DMS79 (cell line): Measurements from ENCODE around the gene CDC7.

Experiments
- DNase-seq: peaks from one replicate; lab custom pipeline; 2025; lab: John Stamatoyannopoulos, UW

The CDC7 gene

DNA sequence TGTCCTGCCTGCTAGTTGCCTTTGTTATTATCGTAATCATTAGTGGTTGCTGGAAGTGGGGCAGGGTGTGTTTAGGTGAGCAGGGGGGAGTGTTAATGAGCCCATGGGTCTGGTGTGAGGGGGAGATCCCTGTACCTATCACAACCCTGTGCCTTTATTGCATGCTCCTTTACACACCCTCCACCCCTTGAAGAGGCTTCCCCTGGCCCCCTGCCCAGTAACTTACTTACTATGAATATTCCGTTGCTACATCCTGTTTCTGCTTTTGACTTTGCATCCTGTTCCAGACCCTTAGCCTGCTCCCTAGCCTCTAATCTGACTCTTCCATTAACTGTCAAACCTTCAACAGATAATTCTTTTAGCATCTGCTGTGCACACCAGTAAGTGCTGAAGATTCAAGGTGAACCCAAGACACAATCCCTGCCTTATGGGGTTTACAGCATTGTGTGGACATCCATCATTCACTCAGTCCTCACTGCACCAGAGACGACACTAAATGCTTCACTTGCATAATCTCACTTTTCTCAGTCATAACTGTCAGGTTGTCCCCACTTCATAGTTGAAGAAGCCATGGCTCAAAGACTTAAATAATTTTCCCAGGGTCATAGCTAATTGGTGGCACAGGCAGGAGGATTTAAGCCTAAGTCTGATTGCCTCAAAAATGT, 47.9 kb downstream of the CDC7 start:
- DNase-seq: no peak

DNA sequence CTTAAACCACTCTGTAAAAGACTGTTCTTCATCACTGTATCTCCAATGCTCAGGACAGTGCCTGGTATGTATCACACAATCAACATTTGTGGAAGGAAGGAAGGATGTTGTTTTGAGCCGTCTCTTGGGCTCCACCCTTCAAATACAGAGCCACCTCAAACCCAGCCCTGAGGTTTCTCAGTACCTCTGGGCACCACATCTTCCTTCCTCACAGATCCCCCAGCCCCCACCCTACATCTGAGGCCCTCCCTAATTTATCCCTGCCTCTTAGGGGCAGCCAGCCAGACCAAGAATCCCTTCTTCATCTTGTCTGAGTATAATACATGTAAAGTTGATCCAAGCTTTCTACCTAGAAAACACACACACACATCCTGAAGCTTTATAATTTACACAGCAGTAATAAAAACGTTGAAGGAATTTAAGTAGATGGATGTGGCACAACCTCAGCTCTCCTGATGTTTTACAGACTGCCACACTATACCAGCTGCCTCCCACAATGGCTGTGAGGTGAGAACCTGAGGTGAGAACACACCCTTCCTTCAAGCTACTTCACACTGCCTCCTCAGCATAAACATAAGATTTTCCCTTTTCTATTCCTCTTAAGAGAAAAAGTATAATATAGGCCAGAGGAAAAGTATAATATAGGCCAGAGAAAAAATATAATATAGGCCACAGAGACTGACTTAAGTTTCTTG, 48.5 kb downstream of the CDC7 start:
- DNase-seq: no peak

DNA sequence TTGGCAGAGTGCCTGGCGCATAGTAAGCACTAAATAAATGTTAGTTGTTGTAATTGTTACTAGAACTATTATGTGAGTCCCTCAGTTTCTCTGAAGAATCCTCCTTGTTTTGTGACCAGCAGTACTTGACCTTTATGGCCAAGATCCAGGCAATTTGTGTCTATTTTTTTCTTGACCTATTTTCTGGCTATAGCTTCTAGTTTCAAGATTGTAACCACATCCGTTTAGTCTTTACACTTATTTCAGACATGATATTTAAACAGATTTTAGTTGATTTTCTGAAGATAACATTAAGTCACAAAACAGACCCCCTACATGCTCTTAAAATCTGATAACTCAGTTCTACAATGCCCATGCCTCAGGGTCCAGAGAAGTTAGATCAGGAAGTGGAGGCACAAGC, 50.3 kb downstream of the CDC7 start:
- no peak for DNase-seq

DNA sequence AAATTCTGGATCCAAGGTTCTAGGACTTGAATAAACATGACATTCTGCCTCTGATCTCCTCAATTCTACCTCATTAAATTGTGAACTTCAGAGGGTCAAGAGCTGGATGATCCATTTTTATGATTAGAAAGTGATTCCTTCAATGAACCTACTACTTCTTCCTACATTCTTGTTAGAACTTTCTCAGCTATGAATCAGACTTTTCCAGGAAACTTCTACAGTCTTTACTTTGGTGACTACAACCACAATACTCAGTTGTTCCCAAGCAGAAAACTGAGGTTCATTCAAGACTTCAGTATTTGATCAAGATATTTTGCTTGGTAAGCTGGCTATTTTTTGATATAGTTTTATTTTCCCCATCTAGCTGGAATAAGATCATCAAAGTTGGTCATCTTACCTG, 51.4 kb downstream of the CDC7 start:
- DNase-seq: no peak

DNA sequence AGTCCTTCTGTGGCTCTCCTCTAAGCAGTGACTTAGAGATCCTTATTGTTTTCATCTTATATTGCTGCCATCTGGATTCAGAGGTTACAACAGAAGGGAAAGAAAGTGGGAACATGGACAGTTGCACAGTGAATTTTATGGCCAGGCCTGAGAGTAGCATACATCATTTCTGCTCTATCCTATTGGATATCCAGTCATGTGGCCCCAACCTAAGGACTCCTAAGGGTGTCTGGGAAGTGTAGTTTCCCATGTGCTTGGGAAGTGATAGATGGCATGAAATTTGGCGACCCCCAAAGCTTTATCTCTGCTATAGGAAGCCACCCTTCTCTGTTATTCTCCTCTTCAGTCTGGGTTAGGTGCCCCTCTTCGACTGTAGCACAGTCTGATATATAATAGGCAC, 51.9 kb downstream of the CDC7 start:
- DNase-seq: no peak

DNA sequence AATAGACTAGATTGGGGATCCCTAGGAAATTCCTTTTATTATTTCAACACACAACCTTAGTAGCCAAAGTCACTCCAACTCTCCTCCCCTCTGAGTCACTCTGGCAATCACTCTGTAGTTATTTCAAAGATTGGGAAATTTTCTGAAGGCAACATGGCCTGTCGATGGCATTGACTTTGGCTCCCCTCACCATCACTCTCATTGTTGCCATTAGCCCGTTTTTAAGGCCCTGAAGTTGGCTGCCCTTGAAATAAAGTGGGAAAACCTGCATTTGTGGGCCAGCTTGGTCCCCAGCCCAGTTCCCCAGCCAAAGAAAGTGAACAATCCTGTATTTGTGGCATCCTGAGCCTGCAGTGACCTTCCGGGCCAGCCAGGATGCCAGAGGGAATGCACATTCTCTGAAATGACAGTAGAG, 52.5 kb downstream of the CDC7 start:
- no peak for DNase-seq

DNA sequence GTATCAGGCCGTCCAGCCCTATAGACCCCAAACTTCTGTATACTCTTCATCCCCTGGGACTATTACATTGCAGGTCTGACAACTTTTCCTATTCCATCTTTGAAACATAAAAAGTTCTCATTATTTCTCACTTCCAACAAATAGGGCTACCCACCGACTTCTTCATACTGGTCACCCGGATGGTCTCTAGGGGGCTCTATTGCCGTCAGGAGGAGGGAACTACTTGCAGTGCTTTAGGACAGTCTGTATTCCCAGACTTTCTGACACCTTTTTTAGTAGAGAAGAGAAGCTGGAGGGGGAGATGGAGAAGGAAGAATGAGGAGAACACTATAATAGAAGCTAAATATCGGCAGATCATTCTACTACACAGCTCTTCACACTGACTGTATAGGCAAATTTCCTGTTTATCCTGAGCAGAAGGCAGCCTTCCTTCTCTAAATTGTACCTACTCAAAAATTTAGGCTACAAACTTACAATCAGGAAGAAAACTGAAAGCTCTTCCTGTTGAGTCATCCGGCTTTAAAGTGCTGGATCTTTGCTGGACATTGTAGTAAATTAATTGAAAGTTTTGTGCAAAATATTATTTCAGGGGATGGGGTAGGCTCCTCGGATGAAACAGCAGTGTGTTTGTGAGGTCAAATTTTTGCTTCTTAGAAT, 54.6 kb downstream of the CDC7 start:
- DNase-seq: no peak

DNA sequence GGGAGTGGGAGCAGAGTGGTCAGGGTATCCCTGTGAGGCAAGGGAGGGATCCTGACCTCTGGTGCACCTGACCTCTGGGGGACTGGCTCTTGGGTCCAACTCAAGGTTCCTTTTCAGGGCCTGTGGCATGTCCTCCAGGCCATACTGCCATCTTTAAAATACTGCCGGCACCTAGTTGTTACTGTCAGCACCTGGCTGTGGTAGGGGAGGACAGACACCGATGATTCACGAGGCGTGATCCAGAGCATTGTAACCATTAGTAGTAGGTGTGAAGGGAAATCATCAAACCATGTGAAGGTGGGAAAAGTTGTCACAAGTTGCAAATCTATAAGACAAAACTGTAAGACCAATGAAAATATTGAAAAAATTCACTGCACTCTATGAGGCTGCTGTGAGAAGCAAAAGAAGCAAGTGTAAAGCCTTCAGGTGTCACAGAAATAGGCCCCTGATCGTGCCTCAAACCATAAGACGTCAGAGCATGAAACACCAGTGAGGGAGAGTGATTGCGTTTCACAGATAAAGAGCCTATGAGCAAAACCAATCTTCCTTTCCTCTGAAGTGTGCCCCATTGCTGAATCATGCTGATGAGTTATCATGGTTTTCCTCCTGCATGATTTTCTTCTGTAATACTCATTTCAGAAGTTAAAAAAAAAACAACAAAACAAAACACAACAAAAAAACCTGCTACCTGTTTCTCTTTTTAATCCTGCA, 55.3 kb downstream of the CDC7 start:
- DNase-seq: no peak

DNA sequence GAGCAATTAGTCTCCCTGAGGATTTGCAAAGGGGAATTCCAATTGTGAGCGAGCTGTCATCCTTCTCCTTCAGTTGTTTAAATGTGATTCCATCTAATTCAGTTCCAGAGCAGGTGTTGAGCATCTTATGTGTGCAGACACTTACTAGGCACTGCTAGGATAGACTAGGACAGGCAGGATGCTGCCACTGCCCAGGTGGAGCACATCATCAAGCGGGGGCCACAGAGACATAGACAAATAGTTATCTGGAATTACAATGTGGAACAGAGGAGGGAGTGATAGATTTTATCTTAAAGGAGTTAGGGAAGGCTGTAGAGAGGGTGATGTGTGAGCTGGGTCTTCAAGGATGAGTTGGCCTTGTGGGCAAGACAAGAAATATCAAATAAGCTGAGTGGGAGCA, 55.9 kb downstream of the CDC7 start:
- no peak for DNase-seq

DNA sequence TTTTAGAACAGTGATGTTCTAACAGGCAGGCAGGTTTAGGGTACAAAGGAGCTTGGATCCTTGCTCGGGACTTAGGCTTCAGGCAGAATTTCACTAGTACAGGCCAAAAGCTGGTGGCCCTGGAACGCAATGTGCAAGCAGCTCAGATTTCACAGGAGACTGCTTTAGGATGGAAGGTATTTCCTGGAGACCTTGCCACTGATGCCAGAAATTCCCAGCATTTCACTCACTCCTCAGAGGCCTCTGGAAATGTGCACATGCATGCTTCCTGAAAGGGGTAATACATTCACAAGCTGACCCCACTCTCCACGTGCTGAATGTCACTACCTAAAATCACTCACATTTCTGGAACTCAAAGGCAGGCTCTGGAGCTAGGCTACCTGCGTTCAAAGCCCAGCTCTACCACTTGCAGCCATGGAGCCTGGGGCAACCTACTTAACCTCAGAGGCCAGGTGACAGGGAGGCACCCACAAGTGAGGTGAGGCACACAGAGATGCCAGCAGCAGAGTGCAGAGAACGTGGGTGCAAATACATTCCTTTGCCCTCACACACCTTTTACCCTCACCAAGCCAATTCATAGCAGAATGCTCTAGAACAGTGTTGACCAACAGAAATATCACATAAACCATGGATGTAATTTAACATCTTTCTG, 56.5 kb downstream of the CDC7 start:
- DNase-seq: no peak

DNA sequence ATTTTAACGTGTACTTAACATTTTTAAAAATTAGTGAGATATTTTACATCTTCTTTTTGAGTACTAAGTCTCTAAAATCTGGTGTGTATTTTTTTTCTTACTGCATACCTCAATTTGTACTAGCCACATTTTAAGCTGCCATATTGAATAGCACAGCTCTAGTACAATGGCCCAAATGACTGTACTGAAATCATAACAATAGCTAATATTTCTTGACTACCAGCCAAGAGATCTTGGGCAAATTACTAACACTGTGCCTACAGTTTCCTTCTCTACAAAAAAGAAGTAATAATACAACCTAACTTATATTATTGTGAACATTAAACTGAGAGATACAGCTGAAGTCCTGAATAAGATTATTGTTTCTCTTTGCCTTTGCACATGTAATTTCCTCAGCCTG, 57.2 kb downstream of the CDC7 start:
- DNase-seq: no peak

DNA sequence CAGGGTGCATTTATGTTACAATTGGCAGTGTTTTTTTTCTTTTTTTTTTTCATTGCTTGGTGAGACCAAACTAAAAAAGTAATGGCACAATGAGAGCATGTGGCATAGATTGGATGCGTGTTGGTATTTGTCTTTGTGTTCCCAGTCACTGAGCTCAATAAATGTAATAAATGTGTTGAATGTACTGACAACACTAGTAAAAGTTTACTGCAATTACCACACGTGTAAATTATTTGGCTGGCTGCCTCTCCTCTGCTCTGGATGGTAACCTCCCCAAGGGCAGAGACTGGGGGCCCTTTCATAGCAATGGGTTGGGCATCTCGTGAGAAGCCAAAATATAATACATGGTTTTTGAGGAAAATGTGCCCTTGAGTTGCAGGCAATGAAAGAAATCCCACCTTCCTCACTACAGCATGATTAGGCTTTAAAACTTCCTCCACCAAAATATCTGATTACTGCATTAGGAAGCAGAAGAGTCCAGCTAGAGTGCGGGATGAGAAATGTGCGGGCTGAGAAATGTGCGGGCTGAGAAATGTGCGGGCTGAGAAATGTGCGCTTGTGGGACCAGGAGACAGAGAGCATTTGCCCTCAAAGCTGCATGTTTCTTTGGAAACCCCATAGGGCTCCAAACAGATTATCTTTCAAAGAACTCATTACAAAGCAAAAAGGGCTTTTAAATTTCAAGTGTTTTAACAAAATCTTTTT, 58.5 kb downstream of the CDC7 start:
- DNase-seq: no peak

DNA sequence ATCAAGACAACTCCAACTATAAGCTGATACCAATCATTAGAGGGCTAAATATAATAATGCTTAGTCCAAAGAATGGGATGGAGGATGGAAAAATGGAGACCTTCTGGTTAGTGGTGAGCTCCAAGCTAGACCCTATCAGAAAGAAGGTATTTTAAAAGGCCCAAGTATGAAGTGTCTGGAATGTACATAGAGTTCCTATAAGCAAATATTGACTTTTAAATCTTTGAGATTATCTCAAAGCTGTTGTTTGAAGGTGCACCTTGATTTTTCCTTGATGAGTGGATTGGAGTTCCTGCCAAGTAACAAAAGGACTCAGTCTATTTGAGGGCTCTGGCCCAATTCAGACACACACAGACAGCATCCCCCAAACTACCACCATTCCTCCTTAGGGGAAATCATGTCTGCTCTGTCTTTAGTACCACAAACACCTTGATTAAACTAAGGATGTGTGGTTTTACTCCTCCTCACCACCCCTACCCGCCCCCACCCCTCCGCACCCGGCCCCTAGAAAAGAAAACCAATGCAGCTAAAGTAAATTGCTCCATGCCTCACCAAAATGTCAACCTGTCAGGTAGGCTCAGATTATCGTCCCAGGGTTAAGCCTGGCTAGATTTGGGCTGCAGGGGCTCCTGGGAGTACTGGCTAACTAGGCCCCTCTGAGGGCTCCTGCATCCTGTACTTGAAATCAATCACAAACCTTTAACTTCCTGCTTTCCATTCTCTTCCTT, 59.4 kb downstream of the CDC7 start:
- DNase-seq: no peak

DNA sequence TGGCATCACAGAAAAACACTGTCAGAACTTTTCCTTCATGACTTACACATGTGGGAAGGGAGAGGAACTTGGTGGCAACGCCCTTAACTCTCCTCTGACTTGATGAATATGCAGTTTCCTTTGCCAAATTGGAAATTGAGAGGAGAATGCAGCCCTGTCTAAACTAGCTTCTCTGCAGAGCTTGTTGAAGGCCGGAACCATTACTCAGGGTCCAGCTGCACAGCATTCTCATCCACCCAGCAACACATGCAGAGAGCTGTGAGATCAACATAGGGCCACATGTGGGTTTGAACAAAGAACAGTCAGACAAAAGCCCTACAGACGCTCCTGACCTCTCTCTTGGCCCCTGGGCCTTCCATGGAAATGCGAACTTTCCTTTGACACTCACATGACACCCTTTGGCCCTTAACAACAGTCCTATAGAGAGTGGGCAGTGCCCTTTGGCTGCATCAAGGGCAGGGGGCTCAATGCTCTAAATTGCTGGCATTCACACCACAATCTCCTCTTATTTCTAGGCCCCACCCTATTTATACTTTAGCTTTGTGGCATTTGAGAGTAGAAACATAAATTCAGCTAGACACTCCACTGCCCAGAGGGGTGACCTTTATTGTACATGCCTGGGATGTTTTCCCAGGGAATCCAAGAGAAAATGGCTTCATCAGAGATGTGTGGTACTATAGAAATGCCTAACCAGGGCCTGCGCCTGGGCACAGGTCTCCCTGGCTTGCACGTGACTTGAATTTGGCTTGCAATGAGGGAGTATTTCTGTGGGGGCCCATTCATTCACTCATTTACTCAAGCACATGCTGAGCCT, 64.4 kb downstream of the CDC7 start:
- no peak for DNase-seq

DNA sequence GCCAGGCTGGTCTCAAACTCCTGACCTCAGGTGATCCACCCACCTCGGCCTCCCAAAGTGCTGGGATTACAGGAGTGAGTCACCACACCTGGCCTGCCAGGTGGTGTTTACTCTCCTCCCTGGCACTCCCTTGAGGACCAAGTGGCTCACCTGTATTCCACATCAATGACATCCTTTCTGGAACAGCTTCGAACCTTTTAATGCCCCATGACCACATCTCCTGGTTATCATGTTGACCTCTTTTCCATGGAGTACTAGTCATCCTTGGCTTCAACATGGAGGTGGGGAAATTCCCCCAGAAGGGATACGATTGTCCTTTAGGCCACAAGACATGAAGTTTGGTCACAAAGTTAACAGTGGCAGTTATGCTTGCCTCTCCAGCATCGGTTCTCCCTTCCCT, 66.9 kb downstream of the CDC7 start:
- DNase-seq: no peak

DNA sequence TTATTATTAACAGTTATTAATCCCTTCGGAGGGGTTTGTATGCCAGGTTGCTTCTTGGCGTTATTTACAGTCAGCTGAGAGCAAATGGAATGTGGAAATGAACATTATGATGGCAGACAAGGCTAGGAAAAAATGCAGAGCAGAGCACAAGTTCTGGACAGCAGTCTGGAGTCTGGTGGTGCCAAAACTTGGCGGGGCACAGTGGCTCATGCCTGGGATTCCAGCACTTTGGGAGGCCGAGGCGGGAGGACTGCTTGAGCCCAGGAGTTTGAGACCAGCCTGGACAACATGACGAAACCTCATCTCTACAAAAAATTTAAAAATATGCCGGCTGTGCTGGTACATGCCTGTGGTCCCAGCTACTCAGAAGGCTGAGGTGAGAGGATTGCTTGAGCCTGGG, 67.6 kb downstream of the CDC7 start:
- no peak for DNase-seq

DNA sequence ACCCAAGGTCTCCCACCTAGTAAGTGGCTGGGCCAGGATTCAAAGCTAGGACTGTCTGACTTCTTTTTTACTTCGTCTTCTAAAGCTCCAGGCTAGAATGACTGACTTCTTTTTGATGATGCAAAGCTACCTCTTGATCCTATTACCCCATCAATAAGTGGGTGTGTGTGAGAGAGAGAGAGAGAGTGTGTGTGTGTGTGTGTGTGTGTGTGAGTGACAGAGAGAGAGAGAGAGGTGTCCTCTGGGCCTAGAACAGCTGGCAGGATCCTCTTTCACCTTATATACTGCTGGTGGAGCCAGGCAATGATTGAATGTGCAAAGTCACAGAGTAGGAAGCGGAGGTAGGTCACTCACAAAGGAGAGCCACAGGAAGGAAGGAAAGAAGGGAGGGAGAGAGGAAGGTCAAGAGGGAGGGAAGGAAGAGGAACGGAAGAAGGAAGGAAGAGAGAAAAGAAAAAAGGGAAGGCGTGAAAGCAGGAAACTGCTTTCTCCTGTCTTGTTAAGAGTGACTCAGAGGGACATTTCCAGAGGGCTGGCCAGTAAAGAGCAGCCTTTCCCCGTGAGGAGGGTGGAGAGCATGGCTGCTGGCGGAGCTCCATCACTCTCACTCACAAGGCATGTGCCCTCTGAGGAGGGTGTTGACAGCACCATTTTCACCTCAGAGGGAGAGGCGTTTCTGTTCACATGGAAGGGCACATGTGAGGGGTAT, 68.9 kb downstream of the CDC7 start:
- no peak for DNase-seq

DNA sequence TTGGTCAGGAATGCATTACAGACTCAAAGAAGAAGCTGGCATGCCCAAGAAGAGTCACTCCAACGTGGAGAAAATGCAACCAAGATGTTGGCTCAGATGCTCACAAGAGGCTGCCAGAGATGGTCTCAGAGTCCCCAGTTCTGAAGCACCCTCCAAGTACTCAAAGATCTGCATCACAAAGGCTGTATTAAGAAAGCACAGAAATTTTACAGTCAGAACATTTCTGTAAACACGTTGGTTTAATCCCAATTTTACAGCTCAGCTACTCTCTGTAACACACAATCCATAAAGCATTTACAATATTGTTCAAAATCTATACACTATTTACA, 69.4 kb downstream of the CDC7 start:
- DNase-seq: no peak

DNA sequence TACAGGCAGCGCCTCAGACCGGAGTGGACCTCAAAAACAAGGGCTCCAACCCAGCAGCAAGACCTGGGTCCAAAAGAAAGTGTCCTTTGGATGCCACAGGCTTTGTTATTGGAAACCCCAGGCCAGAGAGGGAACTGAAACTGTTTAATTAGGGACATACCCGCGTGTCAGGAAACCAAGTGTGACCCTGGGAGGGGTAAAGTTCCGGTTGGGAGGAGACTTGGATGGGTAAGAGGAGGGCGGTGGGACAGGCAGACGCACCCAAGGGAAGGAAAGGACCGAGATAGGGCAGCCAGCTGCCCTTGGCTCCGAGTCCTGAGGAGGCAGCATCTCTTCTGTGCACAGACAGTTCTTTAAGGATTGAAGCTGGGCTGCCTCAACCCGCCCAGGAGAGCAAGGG, 71.4 kb downstream of the CDC7 start:
- no peak for DNase-seq
